Stimulated activated naive CD4-positive, alpha-beta T cell treated with Interleukin-2 at 50 U/mL for 16 hours (primary cell): ENCODE results near the gene OGFR.

Source experiments
- DNase-seq: peaks from one replicate; lab custom pipeline; 2025; lab: John Stamatoyannopoulos, UW

The OGFR gene

DNA sequence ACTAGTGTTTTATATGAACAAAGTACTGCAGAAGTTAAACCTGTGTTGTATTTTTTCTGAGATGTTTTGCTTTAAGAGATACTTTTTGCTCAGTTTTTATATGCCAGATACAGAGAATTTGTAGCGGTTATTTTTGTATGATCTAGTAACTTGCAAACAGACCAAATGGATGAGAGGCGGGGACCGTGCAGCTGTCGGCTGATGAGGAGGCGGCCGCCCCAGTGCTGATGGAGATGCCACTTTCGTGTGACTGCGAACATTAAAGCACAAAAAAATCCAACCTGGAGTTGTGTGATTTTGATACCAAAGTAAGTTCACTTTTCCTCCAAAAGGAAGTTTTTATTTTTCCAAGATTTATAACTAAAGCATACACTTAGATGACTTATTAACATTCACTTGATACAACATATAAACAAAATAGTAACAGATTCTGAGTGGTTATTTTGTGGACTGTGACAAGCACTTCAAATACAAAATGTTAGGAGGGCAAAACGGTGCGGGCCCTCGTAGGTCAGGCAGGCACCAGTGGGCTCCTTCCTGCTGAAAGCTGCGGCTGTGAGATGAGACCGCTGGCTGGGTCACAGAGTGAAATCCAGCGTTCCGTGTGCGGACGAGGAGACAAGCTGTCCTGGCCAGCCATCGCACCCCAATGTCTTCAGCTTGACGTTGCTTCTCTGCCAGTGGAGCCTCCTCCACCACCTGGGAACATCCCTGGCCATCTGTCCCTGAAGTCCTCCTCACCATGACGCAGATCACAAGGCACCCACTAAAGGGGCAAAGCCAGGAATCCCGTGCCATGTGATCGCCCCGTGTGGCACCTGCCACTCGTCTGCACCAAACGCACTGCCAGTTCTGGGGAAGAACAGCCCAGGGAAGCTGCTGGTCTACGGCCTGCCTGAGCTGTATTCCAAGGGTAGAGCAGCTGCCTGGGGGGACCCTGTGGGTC lies 4.0 kb upstream of the OGFR start:
- DNase-seq: no peak

DNA sequence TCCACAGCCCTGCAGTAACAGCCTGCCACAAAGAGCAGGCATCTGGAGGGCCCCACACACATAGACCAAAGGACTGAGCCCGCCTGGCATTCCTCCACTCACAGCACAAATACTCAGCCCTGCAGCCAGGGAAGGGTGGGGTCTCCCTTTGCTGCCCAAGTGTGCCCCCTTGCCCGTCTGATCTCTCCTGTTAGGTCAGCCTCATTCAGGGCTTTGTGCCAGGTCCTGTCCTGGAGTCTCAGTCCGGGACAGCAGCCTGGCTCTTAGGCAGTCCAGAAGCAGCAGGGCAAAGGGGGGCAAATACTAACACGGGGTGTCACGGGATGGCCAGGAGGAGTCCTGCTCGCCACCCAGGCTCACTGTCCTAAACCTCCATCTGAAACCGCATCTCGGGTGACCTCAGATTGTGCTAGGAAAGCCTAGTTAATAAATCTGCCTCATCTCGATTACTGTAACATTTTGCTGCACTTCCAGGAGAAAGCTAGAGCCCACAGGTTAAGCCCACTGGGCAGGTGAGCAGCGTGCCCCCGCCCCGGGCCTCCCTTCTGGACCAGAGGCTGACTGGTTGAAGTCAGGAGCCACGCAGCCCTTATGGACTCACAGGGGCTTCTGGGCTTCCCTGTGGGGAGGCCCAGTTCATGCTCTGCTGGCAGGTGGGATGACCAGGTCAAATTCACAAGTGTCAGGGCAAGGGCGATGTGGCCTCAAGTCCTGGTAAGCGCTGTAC lies 3.2 kb upstream of the OGFR start:
- no peak for DNase-seq

DNA sequence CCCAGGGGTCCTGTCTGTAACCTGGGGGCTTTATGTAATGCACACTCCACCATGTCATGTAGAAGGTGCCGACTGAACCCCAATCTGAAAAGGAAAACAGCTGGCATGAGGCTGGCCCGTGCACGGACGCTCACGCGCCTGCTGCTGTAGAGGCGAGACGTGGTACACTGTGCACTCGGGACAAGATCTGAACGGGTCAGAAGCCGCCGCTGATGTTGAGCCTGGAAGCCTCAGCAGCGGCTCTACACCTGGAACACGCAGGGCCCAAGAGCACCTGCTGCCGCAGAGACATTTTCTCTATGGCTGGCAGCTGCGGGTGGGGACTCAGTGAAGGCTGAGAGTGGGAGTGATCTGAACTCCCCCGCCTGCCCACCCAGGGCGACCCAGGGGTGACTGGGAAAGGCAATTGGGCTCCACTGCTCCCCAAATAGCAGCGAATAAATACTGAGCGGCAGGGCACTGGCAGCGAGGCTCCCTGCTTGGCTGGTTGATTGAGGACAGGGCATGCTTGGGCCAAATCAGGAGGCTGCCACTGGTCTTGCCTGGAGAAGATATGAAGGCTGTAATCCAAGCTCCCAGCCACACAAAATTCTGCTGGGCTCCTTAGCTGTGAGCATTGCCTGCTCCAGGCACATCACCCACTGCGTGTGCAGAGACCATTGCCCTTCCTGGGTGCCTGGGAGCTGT lies 2.5 kb upstream of the OGFR start:
- DNase-seq: no peak

DNA sequence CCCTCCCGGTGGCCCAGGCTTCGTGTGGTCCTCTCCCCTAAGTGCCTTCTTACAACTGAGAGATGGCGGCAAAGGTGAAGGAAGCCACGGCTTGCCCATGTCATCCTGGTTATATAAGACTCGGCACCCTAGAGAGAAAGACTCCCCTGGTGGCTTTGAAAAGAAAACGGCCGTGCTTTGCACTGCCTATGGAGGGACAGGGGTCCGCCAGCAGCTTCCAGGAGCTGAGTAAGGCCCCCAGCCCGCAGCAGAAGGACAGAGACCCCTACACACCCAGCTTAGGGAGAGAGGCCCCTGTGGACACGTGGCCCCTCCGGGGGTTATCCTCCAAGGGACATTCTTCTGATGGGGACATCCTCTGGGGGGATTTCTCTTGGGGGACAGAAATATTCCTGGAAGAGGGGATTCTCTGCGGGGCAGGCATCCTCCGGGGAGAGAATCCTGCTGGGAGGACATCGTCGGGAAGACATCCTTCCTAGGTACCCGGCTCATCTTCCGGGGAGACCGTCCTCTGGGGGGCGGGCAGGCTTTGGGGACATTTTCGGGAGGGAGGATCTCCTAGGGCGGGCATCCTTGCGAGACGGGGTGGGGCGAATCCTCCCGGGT lies 511 bp upstream of the OGFR start:
- no peak for DNase-seq

DNA sequence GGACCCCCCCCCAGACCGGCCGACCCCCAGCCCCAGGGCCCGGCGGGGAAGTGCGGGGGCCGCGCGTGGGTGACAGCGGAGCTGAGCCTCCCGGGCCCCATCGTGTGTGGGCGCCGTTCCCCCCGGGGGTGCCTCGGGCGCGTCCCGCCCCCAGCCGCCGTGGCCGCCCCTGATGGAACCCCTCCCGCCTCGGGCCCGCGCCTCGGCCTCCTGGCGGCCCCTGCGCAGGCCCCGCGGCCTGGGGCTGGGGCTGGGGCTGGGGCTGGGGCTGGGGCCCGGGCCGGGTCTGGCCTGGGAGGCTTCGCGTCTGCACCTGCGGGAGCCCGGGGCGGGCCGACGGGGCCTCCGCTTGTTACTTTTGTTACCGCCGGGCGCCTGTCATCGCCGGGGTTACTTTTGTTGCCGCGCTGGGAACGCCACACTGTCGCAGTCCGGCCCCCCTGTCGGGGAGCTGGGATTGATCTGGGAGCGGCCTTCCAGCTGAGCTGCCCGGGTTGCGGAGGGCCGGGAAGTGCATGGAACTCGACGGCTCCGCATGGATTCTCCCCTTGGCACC lies 598 bp downstream of the OGFR start:
- peak; percentile 37 for DNase-seq

DNA sequence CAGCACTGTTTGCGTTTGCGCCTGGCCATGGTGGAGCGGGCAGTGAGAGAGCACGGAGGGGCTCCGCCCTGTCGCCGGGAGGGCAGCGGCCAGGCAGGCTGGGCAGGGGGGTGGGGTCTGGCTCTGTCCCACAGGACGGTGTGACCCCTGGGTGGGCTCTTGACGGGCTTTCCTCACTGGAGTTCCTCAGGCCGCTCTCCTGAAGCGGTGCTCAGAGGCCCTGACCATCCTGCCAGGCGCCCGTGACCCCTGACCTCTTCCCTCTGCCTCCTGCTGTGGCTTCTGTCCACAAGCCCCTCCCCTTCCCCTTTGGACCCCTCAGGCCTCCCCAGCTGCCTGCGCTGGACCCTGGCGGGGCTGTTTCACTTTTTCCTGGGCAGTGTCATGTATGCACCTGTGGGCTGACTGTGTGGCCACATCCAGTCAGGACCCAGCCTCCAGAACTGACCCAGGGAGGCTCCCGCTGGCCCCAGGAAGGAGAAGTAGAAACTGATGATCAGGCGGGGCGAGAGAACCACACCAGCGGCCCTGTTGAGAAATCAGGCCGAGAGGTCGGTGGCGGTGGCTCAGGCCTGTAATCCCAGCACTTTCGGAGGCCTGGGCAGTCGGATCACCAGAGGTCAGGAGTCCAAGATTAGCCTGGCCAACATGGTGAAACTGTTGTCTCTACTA lies 1.2 kb downstream of the OGFR start:
- no peak for DNase-seq

DNA sequence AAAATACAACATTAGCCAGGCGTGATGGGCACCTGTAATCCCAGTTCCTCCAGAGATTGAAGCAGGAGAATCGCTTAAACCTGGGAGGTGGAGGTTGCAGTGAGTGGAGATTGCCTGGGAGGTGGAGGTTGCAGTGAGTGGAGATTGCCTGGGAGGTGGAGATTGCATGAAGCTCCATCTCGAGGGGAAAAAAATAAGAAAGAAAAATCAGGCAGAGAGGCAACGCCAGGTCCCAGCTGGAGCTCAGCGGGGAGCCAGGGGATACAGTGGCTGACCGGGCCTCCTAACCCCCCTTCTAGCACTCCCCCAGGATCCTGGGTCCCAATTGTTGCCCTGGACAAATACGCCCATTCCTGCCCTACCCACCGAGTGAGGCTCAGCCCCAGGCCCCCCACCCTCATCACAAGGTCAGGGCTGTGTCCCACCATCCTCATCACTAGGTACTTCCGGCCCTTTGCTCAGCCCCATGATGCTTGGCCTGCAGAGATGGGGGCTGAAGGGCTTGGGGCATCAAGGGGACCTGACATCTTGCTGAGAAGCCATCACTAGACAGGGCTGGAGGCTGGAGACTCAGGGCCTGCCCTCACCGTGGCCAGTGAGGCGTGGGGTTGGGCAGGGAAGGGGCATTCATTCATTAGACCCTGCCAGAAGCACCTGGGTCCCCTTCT lies 1.9 kb downstream of the OGFR start:
- no peak for DNase-seq

DNA sequence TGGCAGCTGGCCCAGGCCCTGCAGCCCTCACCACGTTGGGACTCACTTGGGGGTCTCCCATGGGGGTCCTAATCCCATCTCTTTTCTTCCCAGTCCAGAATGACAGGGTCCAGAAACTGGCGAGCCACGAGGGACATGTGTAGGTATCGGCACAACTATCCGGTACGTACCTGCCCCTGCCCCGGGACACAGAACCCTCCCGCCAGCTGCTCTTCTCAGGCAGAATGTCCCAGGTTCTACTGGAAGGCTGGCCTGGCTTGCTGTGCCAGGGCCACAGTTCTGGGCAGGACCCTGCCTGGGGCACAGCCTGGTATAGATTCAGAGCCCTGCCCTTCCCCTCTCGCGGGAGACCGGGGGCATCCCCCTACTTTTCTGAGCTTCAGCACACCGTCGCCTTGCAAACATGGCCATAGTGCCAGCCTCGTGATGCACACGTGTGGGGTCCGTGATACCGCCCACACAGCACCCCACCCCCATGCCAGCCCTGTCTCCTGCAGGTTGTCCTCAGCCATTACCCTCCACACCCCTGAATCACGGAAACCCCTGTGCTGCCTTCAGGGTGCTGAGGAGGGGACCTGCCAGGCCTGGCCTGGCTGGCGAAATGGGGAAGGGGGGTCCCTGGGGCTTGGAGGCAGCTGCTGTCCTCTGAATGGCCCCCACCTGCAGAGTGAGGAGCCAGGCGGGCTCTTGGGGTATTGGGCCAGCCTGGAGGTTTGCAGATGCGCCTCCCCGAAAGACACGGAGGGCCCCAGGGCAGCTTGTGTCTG lies 3.0 kb downstream of the OGFR start:
- no peak for DNase-seq

DNA sequence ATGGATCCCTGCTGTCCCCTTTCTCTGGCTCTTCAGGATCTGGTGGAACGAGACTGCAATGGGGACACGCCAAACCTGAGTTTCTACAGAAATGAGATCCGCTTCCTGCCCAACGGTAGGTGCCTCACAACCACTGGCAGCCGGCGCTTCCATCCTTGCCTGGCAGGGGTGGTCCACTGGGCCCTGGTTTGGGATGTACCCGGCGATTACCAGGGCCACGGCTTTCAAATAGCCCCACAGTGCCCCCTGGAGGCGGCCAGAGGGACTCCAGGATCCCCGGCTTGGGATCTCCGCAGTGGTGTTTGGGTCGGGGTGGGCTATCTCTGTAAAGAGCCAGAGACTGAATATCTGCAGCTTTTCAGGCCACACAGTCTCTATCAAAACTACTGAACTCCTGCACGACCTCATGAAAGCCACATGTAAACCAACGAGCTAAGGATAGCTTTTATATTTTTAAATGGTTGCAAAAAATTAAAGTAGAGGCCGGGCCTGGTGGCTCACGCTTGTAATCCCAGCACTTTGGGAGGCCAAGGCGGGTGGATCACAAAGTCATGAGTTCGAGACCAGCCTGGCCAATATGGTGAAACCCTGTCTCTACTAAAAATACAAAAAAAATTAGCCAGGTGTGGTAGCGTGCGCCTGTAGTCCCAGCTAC lies 3.7 kb downstream of the OGFR start:
- peak; percentile 62 for DNase-seq

DNA sequence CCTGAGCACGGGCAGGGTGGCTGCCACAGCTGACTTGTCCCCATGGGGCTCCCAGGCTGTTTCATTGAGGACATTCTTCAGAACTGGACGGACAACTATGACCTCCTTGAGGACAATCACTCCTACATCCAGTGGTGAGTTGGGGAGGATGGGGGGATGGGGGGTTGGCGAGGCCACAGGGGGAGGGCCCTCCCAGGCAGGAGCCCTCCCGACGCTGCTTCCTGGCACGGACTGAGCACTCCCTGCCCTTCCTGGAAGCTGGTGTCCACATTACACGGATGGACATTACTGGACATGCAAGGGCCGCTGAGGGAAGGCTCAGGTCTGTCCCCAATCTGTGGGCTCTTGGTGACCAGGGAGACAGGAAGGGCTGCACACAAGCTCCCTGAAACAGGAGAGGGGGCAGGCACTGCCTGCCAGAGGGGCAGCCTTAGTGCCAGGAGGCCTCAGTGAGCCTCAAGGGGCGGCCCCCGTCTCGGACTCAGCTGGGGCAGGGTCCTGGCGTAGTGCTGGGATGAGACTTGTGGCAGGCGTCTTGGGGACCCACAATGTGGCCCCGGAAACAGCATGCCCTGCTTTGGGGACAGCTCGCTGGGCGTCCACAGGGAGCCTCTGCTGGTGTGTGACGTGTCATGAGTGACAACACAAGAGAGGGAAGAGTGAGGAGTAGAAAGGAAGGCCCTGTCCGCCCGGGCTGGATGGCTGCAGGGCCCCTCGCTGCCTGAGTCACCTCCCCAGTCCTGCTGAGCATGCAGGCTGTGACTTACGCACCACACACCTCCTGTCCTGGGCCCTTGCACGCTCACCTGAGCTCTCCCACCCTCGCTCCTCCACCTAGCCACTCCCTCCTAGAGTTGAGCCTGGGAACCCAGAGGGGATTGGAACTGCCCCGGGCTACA lies 5.1 kb downstream of the OGFR start:
- DNase-seq: no peak

DNA sequence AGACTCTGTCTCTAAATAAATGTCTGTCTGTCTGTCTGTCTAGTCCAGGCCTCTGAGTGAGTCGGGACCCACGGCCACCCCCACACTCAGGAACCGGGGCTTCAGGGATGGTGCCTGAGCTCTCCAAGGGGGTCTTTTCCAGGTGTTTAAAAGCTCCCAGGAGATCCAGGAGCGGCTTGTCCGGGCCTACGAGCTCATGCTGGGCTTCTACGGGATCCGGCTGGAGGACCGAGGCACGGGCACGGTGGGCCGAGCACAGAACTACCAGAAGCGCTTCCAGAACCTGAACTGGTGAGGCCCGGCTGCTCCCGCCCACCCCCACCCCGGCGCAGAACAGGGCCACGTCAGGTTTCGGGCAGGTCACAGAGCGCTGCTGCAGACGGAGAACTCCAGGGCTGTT lies 6.7 kb downstream of the OGFR start:
- DNase-seq: no peak

DNA sequence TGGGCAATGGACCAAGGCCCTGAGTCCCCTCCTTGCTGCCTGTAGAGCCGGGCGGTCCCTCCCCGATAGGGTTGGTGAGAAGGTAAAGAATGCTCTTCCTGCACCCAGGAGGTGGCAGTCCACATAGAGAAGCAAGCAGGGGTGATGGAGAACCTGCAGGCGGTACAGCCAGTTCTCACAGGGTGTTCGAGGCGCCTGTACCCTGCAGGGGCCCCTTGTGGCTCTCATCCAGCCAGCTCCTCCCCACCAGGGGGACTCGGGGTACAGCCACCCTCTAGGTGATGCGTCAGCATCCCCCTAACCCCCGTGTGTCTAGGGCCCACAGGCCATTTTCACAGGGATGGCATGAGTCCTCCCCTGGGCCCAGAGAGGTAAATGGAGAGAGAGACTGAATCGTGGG lies 7.1 kb downstream of the OGFR start:
- DNase-seq: no peak

DNA sequence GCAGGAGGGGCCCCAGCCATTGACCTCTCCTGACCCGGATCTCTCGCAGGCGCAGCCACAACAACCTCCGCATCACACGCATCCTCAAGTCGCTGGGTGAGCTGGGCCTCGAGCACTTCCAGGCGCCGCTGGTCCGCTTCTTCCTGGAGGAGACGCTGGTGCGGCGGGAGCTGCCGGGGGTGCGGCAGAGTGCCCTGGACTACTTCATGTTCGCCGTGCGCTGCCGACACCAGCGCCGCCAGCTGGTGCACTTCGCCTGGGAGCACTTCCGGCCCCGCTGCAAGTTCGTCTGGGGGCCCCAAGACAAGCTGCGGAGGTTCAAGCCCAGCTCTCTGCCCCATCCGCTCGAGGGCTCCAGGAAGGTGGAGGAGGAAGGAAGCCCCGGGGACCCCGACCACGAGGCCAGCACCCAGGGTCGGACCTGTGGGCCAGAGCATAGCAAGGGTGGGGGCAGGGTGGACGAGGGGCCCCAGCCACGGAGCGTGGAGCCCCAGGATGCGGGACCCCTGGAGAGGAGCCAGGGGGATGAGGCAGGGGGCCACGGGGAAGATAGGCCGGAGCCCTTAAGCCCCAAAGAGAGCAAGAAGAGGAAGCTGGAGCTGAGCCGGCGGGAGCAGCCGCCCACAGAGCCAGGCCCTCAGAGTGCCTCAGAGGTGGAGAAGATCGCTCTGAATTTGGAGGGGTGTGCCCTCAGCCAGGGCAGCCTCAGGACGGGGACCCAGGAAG lies 7.7 kb downstream of the OGFR start:
- DNase-seq: no peak

DNA sequence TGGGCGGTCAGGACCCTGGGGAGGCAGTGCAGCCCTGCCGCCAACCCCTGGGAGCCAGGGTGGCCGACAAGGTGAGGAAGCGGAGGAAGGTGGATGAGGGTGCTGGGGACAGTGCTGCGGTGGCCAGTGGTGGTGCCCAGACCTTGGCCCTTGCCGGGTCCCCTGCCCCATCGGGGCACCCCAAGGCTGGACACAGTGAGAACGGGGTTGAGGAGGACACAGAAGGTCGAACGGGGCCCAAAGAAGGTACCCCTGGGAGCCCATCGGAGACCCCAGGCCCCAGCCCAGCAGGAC lies 8.2 kb downstream of the OGFR start:
- DNase-seq: no peak

DNA sequence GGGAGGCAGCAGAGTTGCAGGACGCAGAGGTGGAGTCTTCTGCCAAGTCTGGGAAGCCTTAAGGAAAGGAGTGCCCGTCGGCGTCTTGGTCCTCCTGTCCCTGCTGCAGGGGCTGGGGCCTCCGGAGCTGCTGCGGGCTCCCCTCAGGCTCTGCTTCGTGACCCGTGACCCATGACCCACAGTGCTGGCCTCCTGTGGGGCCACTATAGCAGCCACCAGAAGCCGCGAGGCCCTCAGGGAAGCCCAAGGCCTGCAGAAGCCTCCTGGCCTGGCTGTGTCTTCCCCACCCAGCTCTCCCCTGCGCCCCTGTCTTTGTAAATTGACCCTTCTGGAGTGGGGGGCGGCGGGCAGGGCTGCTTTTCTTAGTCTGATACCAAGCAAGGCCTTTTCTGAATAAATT lies 9.0 kb downstream of the OGFR start:
- DNase-seq: no peak

DNA sequence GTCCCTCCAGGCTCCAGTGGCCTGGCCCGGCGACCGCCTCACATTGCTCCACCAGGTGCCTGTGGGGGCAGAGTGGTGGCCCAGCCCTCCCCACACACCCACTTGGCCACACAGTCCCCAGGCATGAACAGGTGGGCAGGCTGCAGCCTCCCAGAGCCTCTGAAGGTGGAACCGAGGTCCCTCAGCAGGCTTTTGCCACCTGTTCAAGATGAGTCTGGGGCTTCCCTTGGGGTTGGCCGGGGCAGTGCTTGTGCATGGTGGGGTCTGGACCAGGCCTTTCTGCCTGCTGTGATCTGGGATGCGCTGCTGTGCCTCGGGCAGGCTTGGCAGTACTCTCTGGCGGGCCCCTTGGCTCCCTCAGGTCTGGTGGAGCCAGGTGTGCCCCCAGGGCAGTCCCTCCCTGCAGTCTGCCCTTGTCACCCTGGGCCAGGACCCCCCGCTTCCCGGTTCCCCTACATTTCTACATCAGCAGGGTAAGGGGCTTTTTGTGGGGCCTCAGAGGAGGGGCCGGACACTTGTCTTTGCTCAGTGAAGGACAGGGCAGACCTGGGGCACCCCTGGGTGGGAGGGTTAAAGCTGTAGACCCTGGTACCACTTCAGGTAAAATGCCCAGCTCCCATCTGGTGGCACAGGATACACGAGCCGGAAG lies 9.5 kb downstream of the OGFR start:
- DNase-seq: no peak

DNA sequence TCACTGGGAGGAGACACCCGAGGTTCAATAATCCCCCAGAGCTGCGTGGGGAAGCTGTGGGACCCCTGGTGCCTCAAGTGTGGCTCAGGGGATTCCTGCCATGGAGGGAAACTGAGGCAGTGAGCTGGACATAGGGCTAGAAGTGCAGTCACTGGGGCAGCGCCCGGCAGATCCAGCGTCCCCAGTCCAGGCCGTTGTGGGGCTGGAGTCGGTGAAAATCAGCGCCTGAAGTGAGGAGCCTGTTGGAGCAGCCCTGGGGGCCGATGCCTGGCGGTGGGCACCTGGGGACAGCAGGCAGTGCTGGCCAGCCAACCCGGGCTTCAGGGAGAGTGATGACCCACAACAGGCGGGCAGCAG lies 10.1 kb downstream of the OGFR start:
- DNase-seq: no peak
